ENCODE results near the gene ATG4A. TPM values are rescaled to one million over a fixed set of nuclear protein-coding genes. Genes with fewer than 3 reads are reported as not detected.
A peak's percentile ranks its signal among the peaks of the same experiment; 100 is the strongest.

Gene ATG4A
- total and polyA plus RNA-seq, 4 donors: 10.5 to 14.9 (median 12.8) TPM

DNA sequence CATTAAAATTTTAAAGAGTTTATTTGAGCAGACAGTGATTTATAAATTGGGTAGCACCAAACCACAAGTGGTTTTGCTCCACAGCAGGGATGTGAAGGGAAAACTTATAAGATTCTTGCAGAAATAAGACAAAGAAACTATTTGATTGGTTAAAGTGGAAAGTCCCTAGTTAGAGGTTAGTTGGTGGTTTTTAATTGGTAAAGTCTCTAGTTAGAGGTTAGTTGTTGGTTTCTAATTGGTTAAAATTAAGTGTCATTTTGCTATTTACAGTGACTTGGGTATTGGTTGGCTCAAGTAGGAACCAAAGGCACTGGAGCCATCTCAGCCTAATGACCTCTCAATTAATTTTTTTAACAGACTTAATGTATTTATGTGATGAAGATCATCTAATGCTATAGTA, 23.0 kb downstream of the ATG4A start:
- no peaks in the 10 kb centered on the region for H3K36me3 ChIP-seq (ENCODE audit: control insufficient read depth, insufficient read depth, low read length)
- DNase-seq (ENCODE audit: low read depth in 4 of 6, low spot score in 6 of 6): no peak
- no peaks in the 10 kb centered on the region for H3K9me3 ChIP-seq (ENCODE audit: control insufficient read depth, insufficient read depth, low read length)
- peaks cover 5% of the 10 kb centered on the region for H3K27me3 ChIP-seq (ENCODE audit: control insufficient read depth, insufficient read depth, low read length)
- no peak overlapping the region for H3K27ac ChIP-seq (ENCODE audit: low read depth, low read length)
- H3K4me3 ChIP-seq (ENCODE audit: low read depth, low read length): no peak overlapping the region
- no peaks in the 10 kb centered on the region for H3K4me1 ChIP-seq (ENCODE audit: control insufficient read depth, insufficient read depth, low read length)

GRCh38 chrX:108117988-108118387, 26.4 kb downstream of the ATG4A start:
- no CpG with 5 or more reads among the region's 3 CpGs for WGBS (ENCODE audit: insufficient coverage)
- H3K4me3 ChIP-seq (ENCODE audit: low read depth, low read length): no peak overlapping the region
- H3K4me1 ChIP-seq (ENCODE audit: control insufficient read depth, insufficient read depth, low read length): peaks cover 3% of the 10 kb centered on the region
- H3K27me3 ChIP-seq (ENCODE audit: control insufficient read depth, insufficient read depth, low read length): peaks cover 7% of the 10 kb centered on the region
- peak in 1 of 6 donors; percentile 11 for DNase-seq (ENCODE audit: low read depth in 4 of 6, low spot score in 6 of 6)
- no peak overlapping the region for H3K27ac ChIP-seq (ENCODE audit: low read depth, low read length)
- no peaks in the 10 kb centered on the region for H3K36me3 ChIP-seq (ENCODE audit: control insufficient read depth, insufficient read depth, low read length)
- H3K9me3 ChIP-seq (ENCODE audit: control insufficient read depth, insufficient read depth, low read length): no peaks in the 10 kb centered on the region

- WGBS (ENCODE audit: insufficient coverage): 45% methylated on average over 3 of the region's 3 CpGs
- Histone ChIP-seq H3K36me3 (ENCODE audit: control insufficient read depth, insufficient read depth, low read length) (no peaks in the 10 kb centered on the region), H3K27ac (ENCODE audit: low read depth, low read length) (no peak overlapping the region), H3K9me3 (ENCODE audit: control insufficient read depth, insufficient read depth, low read length) (no peaks in the 10 kb centered on the region), H3K4me1 (ENCODE audit: control insufficient read depth, insufficient read depth, low read length) (peaks cover 3% of the 10 kb centered on the region), H3K27me3 (ENCODE audit: control insufficient read depth, insufficient read depth, low read length) (peaks cover 9% of the 10 kb centered on the region), H3K4me3 (ENCODE audit: low read depth, low read length) (no peak overlapping the region)
- no peak for DNase-seq (ENCODE audit: low read depth in 4 of 6, low spot score in 6 of 6)
Observed at GRCh38 chrX:108121291-108121690, 29.7 kb downstream of the ATG4A start.

GRCh38 chrX:108122748-108123147, 31.2 kb downstream of the ATG4A start:
- 58% methylated on average over 2 of the region's 2 CpGs for WGBS (ENCODE audit: insufficient coverage)
- Histone ChIP-seq H3K27me3 (ENCODE audit: control insufficient read depth, insufficient read depth, low read length) (peaks cover 8% of the 10 kb centered on the region), H3K4me3 (ENCODE audit: low read depth, low read length) (no peak overlapping the region)

DNA sequence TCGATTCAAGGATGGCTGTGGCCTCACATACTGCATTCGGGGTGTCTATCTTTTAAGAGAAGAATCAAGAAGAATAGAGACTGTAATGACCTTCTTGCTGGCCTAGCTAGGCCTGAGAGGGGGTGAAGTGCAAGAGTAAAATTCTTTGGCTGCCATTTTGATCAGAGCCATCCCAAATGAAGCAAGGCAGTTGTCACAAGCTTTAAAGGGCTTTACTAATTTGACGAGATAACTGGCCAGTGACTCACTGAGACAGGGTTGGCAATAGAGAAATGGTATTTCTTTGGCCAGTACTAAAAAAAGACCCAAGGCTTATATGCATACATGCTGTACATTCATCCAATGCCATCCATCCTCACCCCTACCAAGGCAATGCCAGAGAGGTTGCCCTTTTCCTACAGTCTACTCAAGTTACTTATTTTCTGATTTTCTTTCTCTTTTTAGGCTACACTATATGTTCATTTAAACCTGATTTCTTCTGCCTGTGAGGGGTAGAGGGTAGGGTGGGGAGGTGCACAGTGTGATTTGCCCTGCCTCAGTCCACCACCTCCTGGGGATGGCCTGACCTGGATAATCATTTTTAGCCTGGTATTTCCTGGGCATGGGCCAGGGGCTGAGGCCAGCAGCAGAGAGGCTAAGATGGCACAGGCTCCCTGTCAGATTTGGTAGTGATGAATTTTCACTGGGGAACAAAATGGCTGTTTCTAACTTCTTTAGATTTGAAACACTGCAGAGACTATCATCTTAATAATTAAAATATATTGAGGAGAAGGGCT, 32.2 kb downstream of the ATG4A start:
- 87% methylated on average over 3 of the region's 3 CpGs for WGBS (ENCODE audit: insufficient coverage)
- H3K4me1 ChIP-seq (ENCODE audit: control insufficient read depth, insufficient read depth, low read length): peaks cover 3% of the 10 kb centered on the region
- no peaks in the 10 kb centered on the region for H3K36me3 ChIP-seq (ENCODE audit: control insufficient read depth, insufficient read depth, low read length)
- no peaks in the 10 kb centered on the region for H3K9me3 ChIP-seq (ENCODE audit: control insufficient read depth, insufficient read depth, low read length)
- DNase-seq (ENCODE audit: low read depth in 4 of 6, low spot score in 6 of 6): no peak
- H3K27ac ChIP-seq (ENCODE audit: low read depth, low read length): no peak overlapping the region
- peaks cover 8% of the 10 kb centered on the region for H3K27me3 ChIP-seq (ENCODE audit: control insufficient read depth, insufficient read depth, low read length)
- no peak overlapping the region for H3K4me3 ChIP-seq (ENCODE audit: low read depth, low read length)

More at GRCh38 chrX:108122748-108123147, 31.2 kb downstream of the ATG4A start:
- H3K36me3 ChIP-seq (ENCODE audit: control insufficient read depth, insufficient read depth, low read length): no peaks in the 10 kb centered on the region
- no peak for DNase-seq (ENCODE audit: low read depth in 4 of 6, low spot score in 6 of 6)
- H3K9me3 ChIP-seq (ENCODE audit: control insufficient read depth, insufficient read depth, low read length): no peaks in the 10 kb centered on the region
- H3K4me1 ChIP-seq (ENCODE audit: control insufficient read depth, insufficient read depth, low read length): peaks cover 3% of the 10 kb centered on the region
- no peak overlapping the region for H3K27ac ChIP-seq (ENCODE audit: low read depth, low read length)

DNA sequence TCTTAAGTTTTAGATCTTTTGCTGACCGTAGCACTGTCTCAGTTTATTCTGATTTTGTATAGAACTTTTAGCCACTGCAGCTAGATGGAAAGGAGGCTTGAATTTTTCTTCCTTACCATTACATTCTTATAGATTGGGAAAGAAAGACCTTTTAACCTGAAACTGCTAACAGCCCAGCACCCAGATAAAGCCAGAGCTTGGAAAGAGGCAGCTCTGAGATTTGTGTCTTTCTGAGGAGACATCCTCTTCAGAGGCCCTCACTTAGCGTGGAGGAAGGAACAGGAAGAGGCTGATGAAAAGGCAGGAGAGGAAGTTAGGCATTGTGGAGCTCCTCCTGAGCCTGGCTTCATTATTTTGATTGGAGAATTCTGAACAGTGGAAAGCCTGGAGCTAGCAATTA, 35.1 kb downstream of the ATG4A start:
- Histone ChIP-seq H3K27ac (ENCODE audit: low read depth, low read length) (no peak overlapping the region), H3K36me3 (ENCODE audit: control insufficient read depth, insufficient read depth, low read length) (no peaks in the 10 kb centered on the region), H3K9me3 (ENCODE audit: control insufficient read depth, insufficient read depth, low read length) (no peaks in the 10 kb centered on the region), H3K27me3 (ENCODE audit: control insufficient read depth, insufficient read depth, low read length) (peaks cover 3% of the 10 kb centered on the region), H3K4me3 (ENCODE audit: low read depth, low read length) (no peak overlapping the region), H3K4me1 (ENCODE audit: control insufficient read depth, insufficient read depth, low read length) (no peaks in the 10 kb centered on the region)
- DNase-seq (ENCODE audit: low read depth in 4 of 6, low spot score in 6 of 6): no peak
- WGBS (ENCODE audit: insufficient coverage): 17% methylated on average over 1 of the region's 2 CpGs

DNA sequence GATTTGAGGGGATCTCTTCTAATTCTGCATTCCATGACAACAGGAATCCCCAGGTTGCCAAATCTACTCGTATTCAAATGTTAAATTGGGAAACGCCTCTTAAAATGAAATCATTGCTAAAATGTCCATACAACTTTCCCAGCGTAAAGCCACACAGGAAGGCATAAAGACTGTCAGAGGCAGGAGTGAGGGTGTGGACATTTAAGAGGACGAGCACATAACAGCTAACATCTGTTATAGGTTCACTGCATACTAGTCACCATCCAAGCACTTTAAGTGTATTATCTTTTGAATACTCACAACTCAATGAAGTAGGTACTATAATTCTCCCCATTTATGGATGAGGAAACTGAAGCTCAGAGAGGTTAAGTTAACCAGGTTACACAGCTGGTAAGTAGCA, 35.6 kb downstream of the ATG4A start:
- no peak overlapping the region for H3K27ac ChIP-seq (ENCODE audit: low read depth, low read length)
- no peak for DNase-seq (ENCODE audit: low read depth in 4 of 6, low spot score in 6 of 6)

DNA sequence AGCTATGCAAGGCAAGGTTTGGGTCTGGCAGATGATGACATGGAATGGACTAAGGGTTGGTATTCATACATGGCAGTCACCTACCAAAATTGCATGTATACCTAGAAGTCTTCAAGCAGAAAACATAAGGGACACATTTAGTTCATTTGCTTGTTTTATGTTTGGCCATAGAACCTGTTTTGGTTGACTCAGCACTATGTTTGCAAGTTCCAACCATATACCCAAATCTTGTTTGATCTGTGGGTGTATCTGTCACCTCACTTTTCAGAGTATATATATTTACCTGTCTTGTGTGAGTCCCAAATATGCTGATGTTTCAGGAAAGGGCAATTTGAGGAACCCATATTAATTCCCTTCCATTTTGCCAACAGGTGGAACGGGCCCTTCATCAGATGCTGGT, 39.3 kb downstream of the ATG4A start:
- 43% methylated on average over 1 of the region's 1 CpG for WGBS (ENCODE audit: insufficient coverage)
- H3K27ac ChIP-seq (ENCODE audit: low read depth, low read length): no peak overlapping the region
- H3K4me1 ChIP-seq (ENCODE audit: control insufficient read depth, insufficient read depth, low read length): no peaks in the 10 kb centered on the region
- DNase-seq (ENCODE audit: low read depth in 4 of 6, low spot score in 6 of 6): no peak
- H3K4me3 ChIP-seq (ENCODE audit: low read depth, low read length): no peak overlapping the region
- no peaks in the 10 kb centered on the region for H3K9me3 ChIP-seq (ENCODE audit: control insufficient read depth, insufficient read depth, low read length)
- no peaks in the 10 kb centered on the region for H3K36me3 ChIP-seq (ENCODE audit: control insufficient read depth, insufficient read depth, low read length)
- no peaks in the 10 kb centered on the region for H3K27me3 ChIP-seq (ENCODE audit: control insufficient read depth, insufficient read depth, low read length)

More for the DNA sequence above, 35.6 kb downstream of the ATG4A start:
- Histone ChIP-seq H3K4me1 (ENCODE audit: control insufficient read depth, insufficient read depth, low read length) (no peaks in the 10 kb centered on the region), H3K36me3 (ENCODE audit: control insufficient read depth, insufficient read depth, low read length) (no peaks in the 10 kb centered on the region), H3K27me3 (ENCODE audit: control insufficient read depth, insufficient read depth, low read length) (peaks cover 3% of the 10 kb centered on the region), H3K9me3 (ENCODE audit: control insufficient read depth, insufficient read depth, low read length) (no peaks in the 10 kb centered on the region), H3K4me3 (ENCODE audit: low read depth, low read length) (no peak overlapping the region)
- WGBS (ENCODE audit: insufficient coverage): no CpG with 5 or more reads among the region's 4 CpGs

DNA sequence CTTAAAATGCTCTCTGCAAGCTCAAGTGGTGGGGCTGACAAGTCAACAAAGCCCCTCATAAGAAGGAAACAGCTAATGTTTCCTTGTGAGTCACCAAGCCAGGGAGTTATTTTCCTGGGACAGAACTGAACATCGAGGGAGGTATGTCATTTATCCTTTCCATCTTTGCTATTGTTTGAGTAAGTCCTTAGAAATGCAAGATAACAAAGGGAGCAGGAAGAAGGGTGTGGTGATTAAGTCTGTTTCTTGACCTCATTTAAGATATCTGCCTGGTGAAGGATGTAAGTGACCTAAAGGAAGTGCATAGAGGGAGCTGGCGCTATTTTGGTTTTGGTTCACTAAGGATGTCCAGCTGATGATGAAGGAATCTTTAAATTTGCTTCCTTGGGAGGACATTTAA, 39.9 kb downstream of the ATG4A start:
- H3K4me3 ChIP-seq (ENCODE audit: low read depth, low read length): no peak overlapping the region
- H3K9me3 ChIP-seq (ENCODE audit: control insufficient read depth, insufficient read depth, low read length): no peaks in the 10 kb centered on the region
- no peak overlapping the region for H3K27ac ChIP-seq (ENCODE audit: low read depth, low read length)
- no peaks in the 10 kb centered on the region for H3K36me3 ChIP-seq (ENCODE audit: control insufficient read depth, insufficient read depth, low read length)
- DNase-seq (ENCODE audit: low read depth in 4 of 6, low spot score in 6 of 6): no peak
- H3K4me1 ChIP-seq (ENCODE audit: control insufficient read depth, insufficient read depth, low read length): no peaks in the 10 kb centered on the region
- WGBS (ENCODE audit: insufficient coverage): 63% methylated on average over 2 of the region's 2 CpGs
- no peaks in the 10 kb centered on the region for H3K27me3 ChIP-seq (ENCODE audit: control insufficient read depth, insufficient read depth, low read length)

- H3K4me3 ChIP-seq (ENCODE audit: low read depth, low read length): no peak overlapping the region
- 97% methylated on average over 5 of the region's 8 CpGs for WGBS (ENCODE audit: insufficient coverage)
- no peak for DNase-seq (ENCODE audit: low read depth in 4 of 6, low spot score in 6 of 6)
- H3K27ac ChIP-seq (ENCODE audit: low read depth, low read length): no peak overlapping the region
- H3K4me1 ChIP-seq (ENCODE audit: control insufficient read depth, insufficient read depth, low read length): no peaks in the 10 kb centered on the region
- no peaks in the 10 kb centered on the region for H3K36me3 ChIP-seq (ENCODE audit: control insufficient read depth, insufficient read depth, low read length)
- H3K9me3 ChIP-seq (ENCODE audit: control insufficient read depth, insufficient read depth, low read length): no peaks in the 10 kb centered on the region
- no peaks in the 10 kb centered on the region for H3K27me3 ChIP-seq (ENCODE audit: control insufficient read depth, insufficient read depth, low read length)
Observed at GRCh38 chrX:108132034-108132433, 40.5 kb downstream of the ATG4A start.

All from spinal cord (tissue), 10 donors.